HG03469 (cell line): ENCODE results near the gene GPC5.

Experiments
- ATAC-seq: cut with Tn5 transposase; IDR thresholded peaks from one replicate; pipeline ENCODE4 v1.9.1; 2021; ENCODE audit warnings: mild to moderate bottlenecking, moderate library complexity, moderate number of reproducible peaks; ENCODE audit not compliant: unreplicated experiment

The GPC5 gene

GRCh38 chr13:92573467-92574057, 1175.1 kb downstream of the GPC5 start:
- ATAC-seq, result no peak

GRCh38 chr13:92574499-92574898, 1176.1 kb downstream of the GPC5 start:
- no peak for ATAC-seq

GRCh38 chr13:92575777-92576176, 1177.4 kb downstream of the GPC5 start:
- no peak for ATAC-seq

GRCh38 chr13:92578358-92578757, 1179.9 kb downstream of the GPC5 start:
- no peak for ATAC-seq

- ATAC-seq, result no peak
Observed at GRCh38 chr13:92589955-92590354, 1191.5 kb downstream of the GPC5 start.

- ATAC-seq, result no peak
Observed at GRCh38 chr13:92590503-92590908, 1192.1 kb downstream of the GPC5 start.

- ATAC-seq, result no peak
Observed at GRCh38 chr13:92591117-92591516, 1192.7 kb downstream of the GPC5 start.

- no peak for ATAC-seq
Observed at GRCh38 chr13:92592757-92593156, 1194.3 kb downstream of the GPC5 start.

GRCh38 chr13:92602560-92602959, 1204.1 kb downstream of the GPC5 start:
- ATAC-seq, result no peak

- no peak for ATAC-seq
Observed at GRCh38 chr13:92609376-92609775, 1211.0 kb downstream of the GPC5 start.

GRCh38 chr13:92612892-92613291, 1214.5 kb downstream of the GPC5 start:
- no peak for ATAC-seq

- no peak for ATAC-seq
Observed at GRCh38 chr13:92613921-92614320, 1215.5 kb downstream of the GPC5 start.

- ATAC-seq, result no peak
Observed at GRCh38 chr13:92621985-92622384, 1223.6 kb downstream of the GPC5 start.

GRCh38 chr13:92622905-92623304, 1224.5 kb downstream of the GPC5 start:
- no peak for ATAC-seq

- no peak for ATAC-seq
Observed at GRCh38 chr13:92626274-92626673, 1227.9 kb downstream of the GPC5 start.

- ATAC-seq, result no peak
Observed at GRCh38 chr13:92640936-92641335, 1242.5 kb downstream of the GPC5 start.

GRCh38 chr13:92649140-92649813, 1250.9 kb downstream of the GPC5 start:
- no peak for ATAC-seq

- no peak for ATAC-seq
Observed at GRCh38 chr13:92656103-92656502, 1257.7 kb downstream of the GPC5 start.

GRCh38 chr13:92656648-92657047, 1258.2 kb downstream of the GPC5 start:
- no peak for ATAC-seq

- no peak for ATAC-seq
Observed at GRCh38 chr13:92657565-92657964, 1259.1 kb downstream of the GPC5 start.

GRCh38 chr13:92658293-92658692, 1259.9 kb downstream of the GPC5 start:
- ATAC-seq, result no peak

GRCh38 chr13:92661406-92661805, 1263.0 kb downstream of the GPC5 start:
- ATAC-seq, result no peak

GRCh38 chr13:92668157-92668556, 1269.7 kb downstream of the GPC5 start:
- no peak for ATAC-seq
